Measurements from ENCODE around the gene NPRL2. TPM values are rescaled to one million over a fixed set of nuclear protein-coding genes. Genes with fewer than 3 reads are reported as not detected.
A peak's percentile ranks its signal among the peaks of the same experiment; 100 is the strongest.

NPRL2 gene
- total and polyA plus RNA-seq, 2 of the 8 experiments (the other 6 are each of a cell fraction or from before 2014, with no cell fraction given), result 28.4 to 51.4 TPM

DNA sequence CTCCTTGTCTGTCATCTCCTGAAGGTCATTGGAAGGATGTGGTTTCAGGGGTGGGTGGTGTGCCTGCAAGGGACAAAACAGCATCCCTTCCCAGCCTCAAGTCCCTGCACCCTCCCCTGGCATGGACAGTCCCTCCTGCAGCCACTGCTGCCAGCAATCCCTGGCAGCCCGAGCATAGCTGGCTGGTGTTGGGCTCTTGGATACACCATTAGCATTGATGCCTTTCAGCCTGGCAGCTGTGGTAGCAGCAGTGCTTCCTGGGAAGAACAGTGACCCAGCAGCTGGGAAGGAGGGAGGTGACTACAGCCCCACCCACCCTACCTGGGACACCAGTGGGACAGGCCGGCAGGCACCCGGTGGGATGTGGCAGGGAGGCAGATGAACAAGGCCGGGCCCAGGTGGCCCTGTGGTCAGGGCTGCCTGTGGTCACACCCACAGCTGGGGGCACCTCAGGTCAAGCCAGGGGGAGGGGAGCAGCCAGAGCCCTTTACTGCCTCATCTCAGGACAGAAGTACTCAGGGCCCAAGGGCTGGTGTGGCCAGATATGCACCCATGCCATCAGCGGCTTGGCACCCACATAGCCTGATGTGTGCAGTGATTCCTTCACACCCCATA, 41.6 kb upstream of the NPRL2 start:
- POLR2A ChIA-PET (ENCODE audit: partially characterized antibody), result interaction anchor here (1.4 to 1.5 kb wide), 2 partner anchors 17 to 152 kb away, joined by 3 read pairs; no protein-coding TSS in a partner anchor
- TF ChIP-seq RAD21 (IDR thresholded peaks at IDR 0.05 in 1 of 2, conservative IDR thresholded peaks at IDR 0.05 in 1 of 2; ENCODE audit: low read depth in 2 of 2, low read length in 2 of 2), result no peak
- TF ChIP-seq JUND (IDR thresholded peaks at IDR 0.05; ENCODE audit: low read length), result no peak
- TF ChIP-seq BRCA1 (IDR thresholded peaks at IDR 0.05; ENCODE audit: low read depth, low read length), result no peak
- TF ChIP-seq, protein P1, sequence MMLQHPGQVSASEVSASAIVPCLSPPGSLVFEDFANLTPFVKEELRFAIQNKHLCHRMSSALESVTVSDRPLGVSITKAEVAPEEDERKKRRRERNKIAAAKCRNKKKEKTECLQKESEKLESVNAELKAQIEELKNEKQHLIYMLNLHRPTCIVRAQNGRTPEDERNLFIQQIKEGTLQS (IDR thresholded peaks at IDR 0.05; ENCODE audit: insufficient read depth, low read depth, low read length), result no peak
- no peak for TF ChIP-seq EZH2 (IDR thresholded peaks at IDR 0.05; ENCODE audit: low read depth, low read length, severe bottlenecking)
- no peak for TF ChIP-seq POU5F1 (IDR thresholded peaks at IDR 0.05; ENCODE audit: low read depth, low read length)
- TF ChIP-seq RNF2 (IDR thresholded peaks at IDR 0.05; ENCODE audit: borderline replicate concordance, low read depth, low read length, missing control alignments, poor library complexity, severe bottlenecking), result no peak
- TF ChIP-seq JUN (IDR thresholded peaks at IDR 0.05; ENCODE audit: low read depth, low read length), result no peak
- no peak for TF ChIP-seq RFX5 (IDR thresholded peaks at IDR 0.05; ENCODE audit: borderline replicate concordance, low read depth, low read length)
- TF ChIP-seq, protein P2, sequence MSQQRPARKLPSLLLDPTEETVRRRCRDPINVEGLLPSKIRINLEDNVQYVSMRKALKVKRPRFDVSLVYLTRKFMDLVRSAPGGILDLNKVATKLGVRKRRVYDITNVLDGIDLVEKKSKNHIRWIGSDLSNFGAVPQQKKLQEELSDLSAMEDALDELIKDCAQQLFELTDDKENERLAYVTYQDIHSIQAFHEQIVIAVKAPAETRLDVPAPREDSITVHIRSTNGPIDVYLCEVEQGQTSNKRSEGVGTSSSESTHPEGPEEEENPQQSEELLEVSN (IDR thresholded peaks at IDR 0.05), result no peak

More for the DNA sequence above, 41.6 kb upstream of the NPRL2 start:
- Histone ChIP-seq H3K4ac (replicated peaks; ENCODE audit: insufficient read length, low read depth, low read length) (no peak overlapping the region), H3K18ac (ENCODE audit: extremely low read depth, low read length) (no peak overlapping the region), H2BK120ac (replicated peaks; ENCODE audit: low read depth, low read length) (no peak overlapping the region), H2BK5ac (ENCODE audit: low read depth, low read length) (no peak overlapping the region), H3K23ac (ENCODE audit: insufficient read length) (no peak overlapping the region), H2AK5ac (ENCODE audit: low read depth, low read length) (no peak overlapping the region), H3K79me1 (ENCODE audit: low read depth, low read length) (no peaks in the 10 kb centered on the region), H2AFZ (ENCODE audit: low read length) (no peak overlapping the region), H3K4me2 (ENCODE audit: insufficient read depth in 1 of 2, low read depth in 2 of 2, low read length in 2 of 2) (no peak overlapping the region), H2BK20ac (ENCODE audit: low read length) (no peak overlapping the region), H3K27me3 (replicated peaks in 1 of 4; ENCODE audit: control insufficient read depth in 3 of 4, extremely low read depth in 1 of 4, insufficient read depth in 3 of 4, low read length in 3 of 4) (no peaks in the 10 kb centered on the region; a peak in 1 of 7 replicates), H3K27ac (ENCODE audit: low read depth, low read length) (no peak overlapping the region), H3K9me3 (ENCODE audit: insufficient read depth in 2 of 2, low read depth in 1 of 2, low read length in 1 of 2) (no peaks in the 10 kb centered on the region), H3K4me3 (ENCODE audit: extremely low read depth in 1 of 4, insufficient read depth in 2 of 4, low read depth in 3 of 4, low read length in 4 of 4) (no peak overlapping the region), H3K23me2 (ENCODE audit: low read depth, low read length) (no peaks in the 10 kb centered on the region), H2BK12ac (ENCODE audit: low read depth, low read length) (no peak overlapping the region), H3K56ac (replicated peaks; ENCODE audit: insufficient read length, low read depth, low read length) (no peak overlapping the region), H3K9ac (replicated peaks in 1 of 4; ENCODE audit: extremely low read depth in 1 of 4, low read depth in 3 of 4, low read length in 3 of 4) (no peak overlapping the region), H3K14ac (ENCODE audit: insufficient read length) (no peak overlapping the region), H4K91ac (replicated peaks; ENCODE audit: insufficient read length, low read length) (no peak overlapping the region), H4K20me1 (replicated peaks in 1 of 2; ENCODE audit: control insufficient read depth in 1 of 2, insufficient read depth in 2 of 2, low read length in 2 of 2) (peaks cover 3 to 4% of the 10 kb centered on the region in 2 experiments), H4K5ac (ENCODE audit: insufficient read length, low read depth, low read length) (no peak overlapping the region), H2BK15ac (ENCODE audit: low read length) (no peak overlapping the region), H3K36me3 (ENCODE audit: control insufficient read depth in 2 of 4, insufficient read depth in 4 of 4, low read length in 3 of 4) (no peaks in the 10 kb centered on the region), H4K8ac (ENCODE audit: extremely low read depth, insufficient read depth, low read length) (peak overlapping the region; percentile 11), H3K79me2 (ENCODE audit: control insufficient read depth in 1 of 2, insufficient read depth in 2 of 2, low read length in 2 of 2) (no peaks in the 10 kb centered on the region), H3K4me1 (replicated peaks in 1 of 4; ENCODE audit: control insufficient read depth in 3 of 4, insufficient read depth in 4 of 4, low read length in 3 of 4) (peaks cover 0 to 2% (median under 1%) of the 10 kb centered on the region in 4 experiments; a peak in 2 of 7 replicates)
- FAIRE-seq (no peak), DNase-seq (ENCODE audit: low read depth in 1 of 2, low spot score in 2 of 2) (no peak)
- CTCF ChIA-PET (ENCODE audit: partially characterized antibody), result interaction anchor here (0.6 to 9.3 kb wide), 11 partner anchors 11 to 162 kb away, joined by 3 to 136 read pairs (median 4); partner anchors contain the start of genes CYB561D2, NPRL2 and ZMYND10
- 76% methylated on average over 5 of the region's 5 CpGs; no CpG with 5 or more reads in 1 of the 2 experiments for WGBS, 2 experiments (ENCODE audit: extremely low coverage in 1 of 2, insufficient coverage in 1 of 2, insufficient read length in 1 of 2, insufficient replicate concordance in 2 of 2, low coverage in 1 of 2, low lambda C conversion rate in 2 of 2, missing lambda C conversion rate in 1 of 2)

All from H1 (cell line).